SW480 (cell line): ENCODE results near the gene REM2.

Experiments
- DNase-seq: peaks from one replicate; pipeline ENCODE4 v3.0.0-alpha.2; 2016; ENCODE audit warnings: low spot score

REM2 gene

DNA sequence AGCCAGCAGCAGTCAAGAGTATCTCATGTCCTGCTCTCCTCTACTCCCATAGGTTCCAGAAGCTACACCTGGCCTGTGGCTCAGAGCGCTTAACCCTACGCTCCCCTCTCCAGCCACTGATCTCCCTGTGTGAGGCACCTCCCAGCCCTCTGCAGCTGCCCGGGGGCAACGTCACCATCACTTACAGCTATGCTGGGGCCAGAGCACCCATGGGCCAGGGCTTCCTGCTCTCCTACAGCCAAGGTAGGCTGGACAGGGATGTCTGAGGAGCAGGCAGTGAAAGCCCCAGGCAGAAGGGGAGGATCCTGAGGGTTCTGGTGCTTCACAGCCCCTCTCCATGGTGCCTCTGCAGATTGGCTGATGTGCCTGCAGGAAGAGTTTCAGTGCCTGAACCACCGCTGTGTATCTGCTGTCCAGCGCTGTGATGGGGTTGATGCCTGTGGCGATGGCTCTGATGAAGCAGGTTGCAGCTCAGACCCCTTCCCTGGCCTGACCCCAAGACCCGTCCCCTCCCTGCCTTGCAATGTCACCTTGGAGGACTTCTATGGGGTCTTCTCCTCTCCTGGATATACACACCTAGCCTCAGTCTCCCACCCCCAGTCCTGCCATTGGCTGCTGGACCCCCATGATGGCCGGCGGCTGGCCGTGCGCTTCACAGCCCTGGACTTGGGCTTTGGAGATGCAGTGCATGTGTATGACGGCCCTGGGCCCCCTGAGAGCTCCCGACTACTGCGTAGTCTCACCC is 7.8 kb upstream of the REM2 start:
- no peak for DNase-seq

DNA sequence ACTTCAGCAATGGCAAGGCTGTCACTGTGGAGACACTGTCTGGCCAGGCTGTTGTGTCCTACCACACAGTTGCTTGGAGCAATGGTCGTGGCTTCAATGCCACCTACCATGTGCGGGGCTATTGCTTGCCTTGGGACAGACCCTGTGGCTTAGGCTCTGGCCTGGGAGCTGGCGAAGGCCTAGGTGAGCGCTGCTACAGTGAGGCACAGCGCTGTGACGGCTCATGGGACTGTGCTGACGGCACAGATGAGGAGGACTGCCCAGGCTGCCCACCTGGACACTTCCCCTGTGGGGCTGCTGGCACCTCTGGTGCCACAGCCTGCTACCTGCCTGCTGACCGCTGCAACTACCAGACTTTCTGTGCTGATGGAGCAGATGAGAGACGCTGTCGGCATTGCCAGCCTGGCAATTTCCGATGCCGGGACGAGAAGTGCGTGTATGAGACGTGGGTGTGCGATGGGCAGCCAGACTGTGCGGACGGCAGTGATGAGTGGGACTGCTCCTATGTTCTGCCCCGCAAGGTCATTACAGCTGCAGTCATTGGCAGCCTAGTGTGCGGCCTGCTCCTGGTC is 7.2 kb upstream of the REM2 start:
- DNase-seq: no peak

DNA sequence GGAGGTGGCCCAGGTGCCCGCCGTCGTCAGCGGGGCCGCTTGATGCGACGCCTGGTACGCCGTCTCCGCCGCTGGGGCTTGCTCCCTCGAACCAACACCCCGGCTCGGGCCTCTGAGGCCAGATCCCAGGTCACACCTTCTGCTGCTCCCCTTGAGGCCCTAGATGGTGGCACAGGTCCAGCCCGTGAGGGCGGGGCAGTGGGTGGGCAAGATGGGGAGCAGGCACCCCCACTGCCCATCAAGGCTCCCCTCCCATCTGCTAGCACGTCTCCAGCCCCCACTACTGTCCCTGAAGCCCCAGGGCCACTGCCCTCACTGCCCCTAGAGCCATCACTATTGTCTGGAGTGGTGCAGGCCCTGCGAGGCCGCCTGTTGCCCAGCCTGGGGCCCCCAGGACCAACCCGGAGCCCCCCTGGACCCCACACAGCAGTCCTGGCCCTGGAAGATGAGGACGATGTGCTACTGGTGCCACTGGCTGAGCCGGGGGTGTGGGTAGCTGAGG is 6.0 kb upstream of the REM2 start:
- no peak for DNase-seq

DNA sequence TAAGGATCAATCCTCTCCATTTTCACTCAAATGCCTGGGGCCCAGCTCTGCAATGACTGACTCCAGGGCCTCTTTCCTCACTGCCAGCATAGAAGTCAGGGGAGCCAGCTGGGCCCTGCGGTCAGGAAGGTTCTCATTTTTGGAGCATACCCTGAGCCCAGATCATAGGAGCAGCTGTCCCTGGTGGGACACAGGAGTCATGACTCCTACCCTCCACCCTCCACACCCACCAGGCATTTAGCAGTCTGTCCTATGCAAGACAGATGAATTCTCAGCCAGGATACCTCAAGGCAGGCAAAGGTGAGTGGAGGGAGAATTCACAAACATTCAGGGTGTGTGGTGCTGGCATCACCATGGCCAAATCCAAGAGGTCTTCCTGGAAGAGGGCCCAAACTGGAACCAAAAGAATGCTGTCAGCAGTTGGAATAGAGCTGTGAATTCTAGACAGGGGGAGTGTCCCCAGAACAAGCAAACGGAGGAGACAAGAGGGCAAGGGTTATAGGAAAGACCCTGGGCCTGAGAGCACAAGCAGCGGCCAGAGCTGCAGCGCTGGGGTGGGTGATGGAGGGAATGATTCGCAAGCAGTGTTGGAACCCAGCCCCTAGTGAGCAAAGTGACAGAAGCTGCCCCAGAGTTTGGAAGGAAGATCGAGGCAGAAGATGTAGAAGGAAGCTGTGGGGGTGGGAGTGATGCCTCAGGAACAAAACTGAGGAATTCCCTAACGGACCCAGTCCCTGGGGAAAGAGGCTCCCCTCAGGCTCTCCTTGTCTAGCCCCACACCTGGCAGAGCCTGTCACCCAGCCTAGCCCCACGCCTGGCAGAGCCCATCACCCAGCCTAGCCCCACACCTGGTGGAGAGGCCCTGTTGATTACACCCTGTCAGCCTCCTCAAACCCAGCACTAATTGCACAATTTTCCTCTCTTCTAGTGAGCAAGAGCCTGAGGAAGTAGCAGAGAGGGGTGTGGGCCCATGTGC is 4.5 kb upstream of the REM2 start:
- no peak for DNase-seq

DNA sequence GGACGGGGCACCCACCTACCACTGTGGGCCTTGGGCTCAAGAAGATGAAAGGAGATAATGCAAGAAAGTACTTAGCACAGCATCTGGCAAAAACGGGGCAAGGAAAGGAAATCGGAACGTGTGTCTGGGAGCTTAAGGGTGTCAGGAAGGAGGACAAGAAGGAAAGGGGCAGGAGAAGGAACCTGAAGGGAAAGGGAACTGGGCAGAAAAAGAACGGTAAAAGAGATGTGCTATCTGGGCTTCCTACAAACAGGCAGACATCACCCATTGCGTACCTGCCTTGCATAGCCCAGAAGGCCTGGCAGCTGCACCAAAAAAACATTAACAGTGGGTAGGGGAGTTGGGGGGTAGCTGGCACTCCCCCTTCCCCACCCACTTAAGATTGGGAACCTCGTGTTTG is 958 bp upstream of the REM2 start:
- DNase-seq: no peak

DNA sequence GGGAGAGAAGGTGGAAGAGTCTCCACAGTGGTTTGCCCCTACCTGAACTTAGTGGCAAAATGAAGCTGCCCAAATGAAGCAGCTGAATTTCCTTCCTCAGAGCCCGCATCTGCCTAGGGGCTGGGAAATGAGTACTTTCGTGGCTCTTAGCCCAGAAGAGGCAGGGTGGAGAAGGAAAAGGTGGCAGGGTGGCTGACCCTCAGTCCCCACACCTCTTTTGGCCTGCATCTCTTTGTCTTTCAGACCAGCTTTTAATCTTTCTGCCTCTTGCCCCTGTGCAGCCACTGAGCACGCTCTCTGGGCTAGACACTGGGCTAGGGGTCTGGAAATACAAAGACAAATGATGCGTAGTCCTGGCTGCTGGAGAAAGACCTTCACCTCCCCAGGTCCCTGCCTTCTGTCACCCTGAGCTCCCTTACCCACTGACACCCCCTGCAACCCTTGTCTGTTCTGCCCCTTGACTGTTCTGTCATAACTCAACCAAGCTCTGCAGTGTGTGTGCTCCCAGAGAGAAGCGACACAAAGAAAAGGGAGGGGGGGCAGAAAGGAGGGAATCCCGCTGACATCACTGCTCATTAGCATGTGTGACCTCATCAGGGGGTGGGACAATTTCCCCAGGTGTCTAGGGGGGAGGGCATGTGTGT is 371 bp upstream of the REM2 start:
- no peak for DNase-seq

DNA sequence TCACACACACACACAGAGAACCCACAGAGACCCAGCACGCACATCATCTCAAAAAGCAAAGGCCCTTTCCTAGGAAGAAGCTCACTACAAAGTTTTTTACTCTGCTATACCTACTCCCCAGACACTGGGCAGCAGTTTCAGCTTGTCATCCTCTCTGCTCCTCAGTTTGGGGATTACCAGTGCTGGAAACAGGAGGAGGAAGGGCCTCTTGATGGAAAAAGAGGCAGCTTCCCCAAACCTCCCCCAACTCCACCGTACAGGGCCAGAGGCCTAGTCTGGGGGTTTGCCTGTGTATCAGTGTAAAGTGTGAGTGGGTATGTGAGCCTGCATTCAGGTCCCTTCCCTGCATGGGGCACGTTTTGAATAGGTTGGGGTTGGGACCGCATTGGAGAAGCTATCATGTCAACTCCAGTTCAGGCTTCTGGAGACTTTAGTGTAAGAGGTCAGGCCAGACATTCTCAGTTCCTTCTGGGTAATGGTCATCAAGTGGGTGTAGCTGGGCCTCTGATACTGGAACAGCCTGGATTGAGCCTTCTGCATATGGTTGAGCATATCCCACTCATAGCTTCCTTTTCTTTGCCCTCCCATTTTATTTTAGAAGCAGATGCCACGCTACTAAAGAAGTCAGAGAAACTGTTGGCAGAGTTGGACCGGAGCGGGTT is 1.2 kb downstream of the REM2 start:
- DNase-seq: no peak

DNA sequence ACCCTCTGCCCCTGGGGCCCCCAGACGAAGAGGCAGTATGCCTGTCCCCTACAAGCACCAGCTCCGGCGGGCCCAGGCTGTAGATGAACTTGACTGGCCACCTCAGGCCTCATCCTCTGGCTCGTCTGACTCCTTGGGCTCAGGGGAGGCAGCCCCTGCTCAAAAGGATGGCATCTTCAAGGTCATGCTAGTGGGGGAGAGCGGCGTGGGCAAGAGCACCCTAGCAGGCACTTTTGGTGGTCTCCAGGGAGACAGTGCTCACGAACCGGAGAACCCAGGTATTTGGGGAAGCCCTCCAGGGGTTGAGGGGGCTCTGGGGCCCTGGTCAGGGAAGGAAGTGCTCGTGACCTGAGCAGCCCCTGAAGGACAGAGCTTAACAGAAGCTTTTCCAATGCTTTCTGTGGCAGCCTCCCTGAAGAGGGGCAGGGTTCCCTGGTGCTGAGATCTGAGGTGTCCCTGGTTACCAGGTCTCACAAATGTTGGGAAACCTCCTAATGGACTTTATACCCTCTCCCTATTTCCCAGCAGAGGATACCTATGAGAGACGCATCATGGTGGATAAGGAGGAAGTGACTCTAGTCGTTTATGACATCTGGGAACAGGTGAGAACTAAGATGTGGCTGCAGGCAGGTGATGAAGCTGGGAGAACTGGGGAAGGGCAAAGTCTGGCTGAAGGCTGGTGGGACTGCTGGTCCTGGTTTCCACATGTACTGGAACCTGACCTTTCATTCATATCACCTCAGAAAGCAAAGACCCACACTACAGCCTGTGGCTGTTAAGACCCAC is 1.9 kb downstream of the REM2 start:
- DNase-seq: no peak

DNA sequence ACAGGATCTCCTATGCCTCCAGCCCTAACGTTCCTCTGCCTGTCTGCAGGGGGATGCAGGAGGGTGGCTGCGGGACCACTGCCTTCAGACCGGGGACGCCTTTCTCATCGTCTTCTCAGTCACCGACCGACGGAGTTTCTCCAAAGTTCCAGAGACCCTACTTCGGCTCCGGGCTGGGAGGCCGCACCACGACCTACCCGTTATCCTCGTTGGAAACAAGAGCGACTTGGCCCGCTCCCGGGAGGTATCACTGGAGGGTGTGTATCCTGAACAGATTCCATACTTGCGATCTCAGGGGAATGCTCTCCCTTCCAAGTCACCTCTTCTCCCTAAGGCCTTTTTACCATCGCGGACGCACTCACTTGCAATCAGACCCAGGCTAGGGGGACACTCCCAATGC is 3.0 kb downstream of the REM2 start:
- DNase-seq: no peak

DNA sequence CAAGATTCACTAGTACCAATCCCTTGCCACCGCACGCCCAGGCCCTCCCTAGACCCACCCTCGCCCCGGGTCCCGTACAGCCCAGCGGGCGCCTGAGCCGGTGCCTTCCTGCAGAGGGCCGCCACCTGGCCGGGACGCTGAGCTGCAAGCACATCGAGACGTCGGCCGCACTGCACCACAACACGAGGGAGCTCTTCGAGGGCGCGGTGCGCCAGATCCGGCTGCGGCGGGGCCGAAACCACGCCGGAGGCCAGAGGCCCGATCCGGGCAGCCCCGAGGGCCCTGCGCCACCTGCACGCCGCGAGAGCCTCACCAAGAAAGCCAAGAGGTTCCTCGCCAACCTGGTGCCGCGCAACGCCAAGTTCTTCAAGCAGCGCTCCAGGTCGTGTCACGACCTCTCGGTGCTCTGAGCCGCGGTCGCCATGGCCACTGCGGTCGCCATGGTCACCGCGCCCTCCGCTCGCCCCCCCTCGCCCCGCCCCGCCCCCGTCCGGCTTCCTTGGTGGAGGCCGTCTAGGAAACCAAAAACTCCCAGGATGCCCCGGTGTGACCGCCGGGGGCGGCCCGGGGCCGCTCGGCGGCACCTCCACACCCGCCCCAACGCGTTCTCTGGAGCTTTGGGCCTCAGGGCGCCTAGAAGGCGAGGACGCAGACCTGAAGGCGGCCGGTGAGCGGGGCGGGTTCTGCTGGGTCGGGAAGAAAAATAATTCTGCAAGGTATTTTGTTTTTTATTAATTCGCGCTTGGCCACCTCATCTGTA is 3.7 kb downstream of the REM2 start:
- DNase-seq: peak; percentile 80

DNA sequence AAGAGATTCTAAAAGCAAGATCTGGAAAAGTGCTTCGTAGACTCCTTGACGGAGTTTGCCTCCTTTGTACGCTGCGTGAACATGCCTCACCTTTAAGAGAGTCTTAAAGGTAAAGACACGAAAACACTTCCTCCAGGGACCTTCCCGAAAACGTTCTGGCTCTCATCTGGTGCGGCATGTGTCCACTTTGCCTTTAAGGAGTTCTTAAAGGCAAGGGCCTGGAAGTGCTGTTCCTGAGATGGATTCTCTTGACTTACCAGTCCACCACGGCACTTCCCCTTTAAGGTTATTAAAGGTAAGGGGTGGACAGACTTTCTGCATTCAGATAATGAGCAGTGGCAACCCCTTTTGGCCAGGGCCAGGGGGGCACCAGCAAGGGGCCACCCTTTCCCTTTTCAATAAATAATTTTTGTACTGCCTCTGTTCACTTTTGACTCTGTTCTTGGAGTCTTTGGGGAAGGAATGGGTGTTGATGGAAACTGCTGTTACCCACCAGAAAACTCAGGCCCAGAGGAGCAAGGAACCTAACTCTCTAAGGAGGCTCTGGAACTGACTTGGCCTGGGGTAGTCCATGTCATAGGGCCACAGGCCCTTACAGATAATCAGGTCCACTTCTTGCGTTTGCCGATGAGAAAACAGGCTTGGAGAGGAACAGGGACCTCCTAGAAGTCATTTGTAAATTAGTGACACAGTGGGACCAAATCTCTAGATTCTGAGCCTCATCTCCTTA is 4.4 kb downstream of the REM2 start:
- peak; percentile 93 for DNase-seq

DNA sequence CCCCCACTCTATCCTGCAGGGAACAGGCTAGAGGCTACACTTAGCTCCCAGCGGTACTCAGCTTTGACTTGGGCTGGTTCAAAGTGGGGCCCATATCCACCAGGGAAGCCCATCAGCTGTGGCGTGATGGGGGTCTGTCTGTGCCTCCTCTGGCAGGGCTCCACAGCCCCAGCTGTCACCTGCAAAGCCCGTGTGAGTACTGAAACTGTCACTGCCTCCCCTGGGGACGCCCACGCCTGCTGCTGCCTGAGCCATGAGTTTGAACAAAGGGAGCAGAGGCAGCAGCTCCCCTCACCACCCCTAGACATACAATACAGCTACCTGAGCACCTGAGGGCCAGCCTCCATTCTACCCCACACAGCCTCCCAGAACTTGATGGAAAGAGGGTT is 5.0 kb downstream of the REM2 start:
- no peak for DNase-seq

DNA sequence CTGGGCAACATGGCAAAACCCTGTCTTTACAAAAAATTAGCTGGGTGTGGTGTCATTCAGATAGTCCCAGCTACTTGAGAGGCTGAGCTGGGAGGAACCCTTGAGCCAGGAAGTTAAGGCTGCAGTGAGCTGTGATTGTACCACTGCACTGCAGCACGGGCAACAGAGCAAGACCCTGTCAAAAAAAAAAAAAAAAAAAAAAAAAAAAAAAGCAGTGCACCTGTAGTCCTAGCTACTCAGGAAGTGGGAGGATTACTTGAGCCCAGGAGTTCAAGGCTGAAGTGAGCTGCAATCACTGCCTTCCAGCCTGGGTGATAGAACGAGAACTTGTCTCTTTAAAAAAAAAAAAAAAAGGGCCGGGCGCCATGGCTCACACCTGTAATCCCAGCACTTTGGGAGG is 5.6 kb downstream of the REM2 start:
- no peak for DNase-seq

DNA sequence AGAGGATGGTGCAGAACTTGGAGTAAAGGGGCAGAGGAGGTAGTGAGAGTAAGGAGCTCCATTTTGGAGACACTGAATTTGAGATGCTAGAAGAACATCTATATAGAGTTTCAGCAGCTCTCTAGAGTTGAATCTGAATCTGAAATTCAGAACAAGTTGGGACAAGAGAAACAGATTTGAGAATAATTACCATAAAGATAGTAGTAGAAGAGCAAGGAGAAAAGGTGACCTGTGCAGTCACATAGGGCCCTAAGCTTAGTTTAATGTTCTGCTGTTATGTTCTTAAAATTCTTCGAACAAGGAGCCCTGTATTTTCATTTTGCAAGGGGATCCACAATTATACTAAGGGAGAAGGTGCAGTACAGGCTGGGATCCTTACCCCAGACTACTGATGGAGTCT is 7.4 kb downstream of the REM2 start:
- DNase-seq: no peak

DNA sequence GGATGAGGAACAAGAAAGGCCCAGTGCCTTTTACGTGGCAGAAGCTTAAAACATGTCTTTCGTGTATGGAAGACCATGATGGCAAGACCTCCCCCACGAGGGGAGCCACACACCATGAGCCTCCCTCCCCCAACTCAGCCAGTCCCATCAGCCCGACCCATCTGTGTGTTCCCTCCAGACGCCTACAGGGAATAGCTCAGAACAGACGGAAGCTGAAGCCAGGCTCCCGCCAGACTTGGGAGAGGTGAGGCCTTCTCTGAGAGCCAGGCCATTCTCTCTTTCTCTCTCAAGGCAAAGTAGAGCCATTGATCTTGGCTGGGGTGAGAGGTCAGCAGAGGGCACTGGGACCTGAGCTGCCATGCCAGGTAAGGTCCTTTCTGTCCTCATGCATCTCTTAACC is 9.5 kb downstream of the REM2 start:
- no peak for DNase-seq

DNA sequence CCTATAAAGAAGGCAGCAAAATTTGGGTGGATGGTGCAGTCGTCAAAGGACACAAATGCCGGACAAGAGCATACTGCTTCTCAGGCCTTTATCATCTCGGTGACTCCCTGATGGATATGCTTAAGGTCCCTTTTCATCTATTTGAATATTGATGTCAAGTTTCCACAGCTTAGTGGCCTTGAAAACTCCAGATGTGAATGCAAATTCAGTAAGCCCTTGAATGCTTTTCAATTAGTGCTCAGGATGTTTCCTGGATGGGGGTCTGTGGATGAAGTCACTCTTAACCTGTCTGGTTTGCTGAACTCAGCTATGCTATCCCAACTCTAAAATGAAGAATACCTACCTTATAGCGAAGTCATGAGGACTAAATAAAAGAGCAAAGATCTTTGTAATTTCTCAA is 10.7 kb downstream of the REM2 start:
- no peak for DNase-seq

DNA sequence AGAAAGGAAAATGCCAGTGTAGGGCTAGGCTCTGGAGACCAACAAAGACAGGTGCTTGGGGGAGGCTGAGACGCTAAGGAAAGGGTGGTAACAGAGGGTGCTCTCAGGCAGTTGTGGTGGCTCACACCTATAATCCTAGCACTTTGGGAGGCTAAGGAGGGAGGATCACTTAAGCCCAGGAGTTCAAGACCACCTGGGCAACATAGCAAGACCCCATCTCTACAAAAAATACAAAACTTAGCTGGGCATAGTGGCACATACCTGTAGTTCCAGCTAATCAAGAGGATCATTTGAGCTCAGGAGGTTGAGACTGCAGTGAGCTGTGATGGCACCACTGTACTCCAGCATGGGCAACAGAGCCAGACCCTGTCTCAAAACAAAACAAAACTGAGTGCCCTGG is 12.4 kb downstream of the REM2 start:
- DNase-seq: no peak

DNA sequence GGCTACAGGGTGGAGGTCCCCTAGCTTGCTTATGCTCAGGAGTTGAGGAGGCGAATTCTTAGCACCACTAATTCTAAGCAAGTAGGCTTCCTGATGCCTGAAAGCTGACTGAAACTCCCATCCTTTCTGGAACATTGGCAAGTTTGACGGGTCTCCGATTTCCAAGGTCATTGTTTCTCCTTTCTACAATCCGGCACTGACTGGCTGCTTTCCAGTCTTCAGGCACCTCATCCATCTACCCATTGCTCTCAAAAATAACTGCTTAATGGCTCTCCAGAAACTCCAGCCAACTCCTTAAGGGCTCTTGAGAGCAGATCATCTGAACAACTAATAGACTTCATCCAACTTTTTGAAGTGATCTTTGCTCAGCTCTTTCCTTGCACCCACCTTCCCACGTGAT is 13.3 kb downstream of the REM2 start:
- DNase-seq: no peak

DNA sequence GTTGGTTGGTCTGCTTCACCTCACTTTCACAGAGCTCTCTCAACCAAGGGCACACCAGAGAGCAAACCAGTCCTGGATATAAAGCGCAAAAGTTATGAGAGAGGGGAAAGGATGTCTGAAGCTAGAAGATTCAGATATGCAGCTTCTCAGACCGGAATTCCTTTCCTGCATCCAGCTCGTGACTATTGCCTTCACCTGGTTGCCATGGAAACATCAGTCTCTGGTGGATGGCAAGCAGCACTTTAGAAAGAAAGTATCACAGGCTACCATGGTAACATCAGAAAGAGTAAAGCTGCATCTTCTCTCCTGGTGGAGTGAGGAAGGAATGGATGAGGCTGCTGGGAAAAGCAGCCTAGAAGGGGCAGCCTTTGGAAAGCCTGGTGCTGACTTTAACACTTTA is 13.7 kb downstream of the REM2 start:
- no peak for DNase-seq

DNA sequence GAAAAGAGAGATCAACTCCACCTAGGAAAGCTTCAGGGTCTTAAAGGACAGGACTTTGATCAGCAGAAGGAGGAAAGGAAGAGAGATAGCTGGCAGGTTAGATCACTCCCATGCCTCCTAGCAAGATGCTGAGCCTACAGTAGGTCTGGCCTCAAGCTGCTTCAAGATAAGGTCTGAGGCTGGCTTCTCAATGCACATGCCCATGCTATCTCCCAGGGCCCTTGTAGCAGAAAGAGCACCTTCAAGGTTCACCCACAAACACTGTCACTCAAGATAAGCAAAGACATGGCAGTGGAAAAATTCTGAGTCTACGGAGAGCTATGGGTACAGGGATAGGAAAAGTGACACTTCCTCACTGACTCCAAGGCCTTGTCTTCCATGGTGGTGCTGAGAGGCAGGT is 14.3 kb downstream of the REM2 start:
- DNase-seq: no peak
